Stomach (tissue), 9 donors: ENCODE data around the gene IPCEF1. TPM values are rescaled to one million over a fixed set of nuclear protein-coding genes. Genes with fewer than 3 reads are reported as not detected.

Experiments
- DNase-seq, 2 donors: peaks; one replicate each; pipeline versions ENCODE4 v3.0.0 to v3.0.0-alpha.2; 2013 to 2019
- H3K27ac ChIP-seq, 5 donors: fragments of 200-600 bp in 4 of 5; sonication (generic) in 4 of 5; one replicate each; pipeline ENCODE4 v1.5.1; 2013 to 2019; ENCODE audit warnings: mild to moderate bottlenecking in 1 of 5, moderate library complexity in 1 of 5
- H3K27me3 ChIP-seq, 3 donors: fragments of 200-600 bp; sonication (generic); one replicate each; pipeline ENCODE4 v1.5.1; 2017 to 2019; ENCODE audit warnings: mixed run types in 1 of 3
- H3K36me3 ChIP-seq, 4 donors: fragments of 200-600 bp; sonication (generic); 1 replicate in 3 of 4; 2 replicates in 1 of 4; pipeline ENCODE4 v1.5.1; 2016 to 2019
- H3K4me1 ChIP-seq, 4 donors: fragments of 200-600 bp; sonication (generic); one replicate each; pipeline ENCODE4 v1.5.1; 2016 to 2019
- H3K4me3 ChIP-seq, 4 donors: fragments of 200-600 bp; sonication (generic) in 3 of 4; one replicate each; pipeline ENCODE4 v1.5.1; 2016 to 2019; ENCODE audit warnings: mild to moderate bottlenecking in 1 of 4
- H3K9me3 ChIP-seq, 4 donors: fragments of 200-600 bp; sonication (generic); one replicate each; pipeline ENCODE4 v1.5.1; 2016 to 2019
- EP300 ChIP-seq: sonication (generic); formaldehyde crosslinking; IDR thresholded peaks from one replicate; pipeline ENCODE4 v1.6.1; 2017; ENCODE audit warnings: antibody characterized with exemption
- POLR2A ChIP-seq, 4 donors: fragments of 450-650 bp; IDR thresholded peaks; one replicate each; pipeline ENCODE4 v1.6.1; 2016; ENCODE audit warnings: antibody characterized with exemption in 4 of 4, control low read depth in 2 of 4, mild to moderate bottlenecking in 1 of 4, moderate library complexity in 1 of 4
- POLR2AphosphoS5 ChIP-seq, 3 donors: sonication (generic); formaldehyde crosslinking; IDR thresholded peaks; one replicate each; pipeline ENCODE4 v1.6.1; 2016; ENCODE audit warnings: antibody characterized with exemption in 3 of 3
- WGBS, 5 donors: extraction: QIAGEN DNeasy Blood & Tissue Kit in 3 of 5; methylation state at CpG; one replicate each; pipeline versions ENCODE4 v1.1.5 to v1.1.7; 2013 to 2018; 5-methylcytosine and 5-hydroxymethylcytosine counted together
- intact Hi-C: fragments of 100-400 bp; cut with DNase I; formaldehyde crosslinking; loops from one replicate; pipeline ENCODE4 v1.15.1; 2023; ENCODE audit warnings: low total_unique reads
- polyA plus RNA-seq, 3 donors: library from polyadenylated mRNA; stranded (reverse); fragments of 200-250 nt; gene quantifications; one replicate each; pipeline ENCODE4 v1.2.3, GENCODE V29; 2013
- total RNA-seq, 5 donors: library from RNA; depleted of rRNA; stranded (reverse); fragments of >200 nt; gene quantifications; one replicate each; pipeline versions ENCODE4 v1.1.0 to v1.2.3, GENCODE V29; 2014 to 2016
- TF ChIP-seq, protein P1 (sequence below), 7 experiments: fragments of 450-650 bp in 4 of 7; fragments of 200-600 bp in 3 of 7; sonication (generic) in 3 of 7; IDR thresholded peaks; one replicate each; pipeline ENCODE4 v1.5.1; 2016 to 2019; ENCODE audit warnings: antibody characterized with exemption in 7 of 7, control low read depth in 2 of 7, mild to moderate bottlenecking in 1 of 7
- donor health status: healthy with polysubstance abuse.
- donor health status: Bipolar disorder and iron deficiency.
- donor health status: healthy.

Gene IPCEF1
- total and polyA plus RNA-seq, 8 donors: under 0.01 to 47.1 (median 1.4) TPM; not detected in 2

DNA sequence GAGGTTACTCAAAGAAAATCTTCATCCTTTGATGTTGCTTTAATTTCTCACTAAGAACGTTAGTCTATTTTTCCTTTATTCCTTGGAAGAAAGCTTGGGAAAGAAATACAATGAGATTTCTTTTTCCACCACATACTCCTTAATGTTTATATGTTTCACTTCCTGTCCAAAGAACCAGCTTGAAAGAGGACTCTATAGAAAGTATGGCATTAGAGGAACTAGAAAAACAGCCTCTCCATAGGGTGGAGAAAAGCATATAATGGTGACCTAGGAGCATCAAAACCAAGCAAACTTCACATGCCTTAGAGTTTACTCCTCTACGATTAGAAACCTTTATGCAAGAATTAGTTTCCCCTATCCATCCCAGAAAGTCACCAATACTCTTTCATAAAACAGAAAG, 186.5 kb downstream of the IPCEF1 start:
- no peak overlapping the region for H3K27ac ChIP-seq
- H3K36me3 ChIP-seq: no peaks in the 10 kb centered on the region
- H3K4me1 ChIP-seq: no peaks in the 10 kb centered on the region
- intact Hi-C loops: no loop called here
- TF ChIP-seq POLR2AphosphoS5 (IDR thresholded peaks at IDR 0.05): no peak
- no peak for TF ChIP-seq EP300
- TF ChIP-seq, protein P1, sequence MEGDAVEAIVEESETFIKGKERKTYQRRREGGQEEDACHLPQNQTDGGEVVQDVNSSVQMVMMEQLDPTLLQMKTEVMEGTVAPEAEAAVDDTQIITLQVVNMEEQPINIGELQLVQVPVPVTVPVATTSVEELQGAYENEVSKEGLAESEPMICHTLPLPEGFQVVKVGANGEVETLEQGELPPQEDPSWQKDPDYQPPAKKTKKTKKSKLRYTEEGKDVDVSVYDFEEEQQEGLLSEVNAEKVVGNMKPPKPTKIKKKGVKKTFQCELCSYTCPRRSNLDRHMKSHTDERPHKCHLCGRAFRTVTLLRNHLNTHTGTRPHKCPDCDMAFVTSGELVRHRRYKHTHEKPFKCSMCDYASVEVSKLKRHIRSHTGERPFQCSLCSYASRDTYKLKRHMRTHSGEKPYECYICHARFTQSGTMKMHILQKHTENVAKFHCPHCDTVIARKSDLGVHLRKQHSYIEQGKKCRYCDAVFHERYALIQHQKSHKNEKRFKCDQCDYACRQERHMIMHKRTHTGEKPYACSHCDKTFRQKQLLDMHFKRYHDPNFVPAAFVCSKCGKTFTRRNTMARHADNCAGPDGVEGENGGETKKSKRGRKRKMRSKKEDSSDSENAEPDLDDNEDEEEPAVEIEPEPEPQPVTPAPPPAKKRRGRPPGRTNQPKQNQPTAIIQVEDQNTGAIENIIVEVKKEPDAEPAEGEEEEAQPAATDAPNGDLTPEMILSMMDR (IDR thresholded peaks at IDR 0.05): no peak
- no peak for TF ChIP-seq POLR2A (IDR thresholded peaks at IDR 0.05)
- H3K27me3 ChIP-seq: no peaks in the 10 kb centered on the region
- 55 to 67% (median 63%) methylated on average over 2 of the region's 2 CpGs for WGBS, 5 donors
- H3K4me3 ChIP-seq: no peak overlapping the region
- peaks cover 0 to 5% (median 0%) of the 10 kb centered on the region in 4 donors for H3K9me3 ChIP-seq
- DNase-seq: no peak

DNA sequence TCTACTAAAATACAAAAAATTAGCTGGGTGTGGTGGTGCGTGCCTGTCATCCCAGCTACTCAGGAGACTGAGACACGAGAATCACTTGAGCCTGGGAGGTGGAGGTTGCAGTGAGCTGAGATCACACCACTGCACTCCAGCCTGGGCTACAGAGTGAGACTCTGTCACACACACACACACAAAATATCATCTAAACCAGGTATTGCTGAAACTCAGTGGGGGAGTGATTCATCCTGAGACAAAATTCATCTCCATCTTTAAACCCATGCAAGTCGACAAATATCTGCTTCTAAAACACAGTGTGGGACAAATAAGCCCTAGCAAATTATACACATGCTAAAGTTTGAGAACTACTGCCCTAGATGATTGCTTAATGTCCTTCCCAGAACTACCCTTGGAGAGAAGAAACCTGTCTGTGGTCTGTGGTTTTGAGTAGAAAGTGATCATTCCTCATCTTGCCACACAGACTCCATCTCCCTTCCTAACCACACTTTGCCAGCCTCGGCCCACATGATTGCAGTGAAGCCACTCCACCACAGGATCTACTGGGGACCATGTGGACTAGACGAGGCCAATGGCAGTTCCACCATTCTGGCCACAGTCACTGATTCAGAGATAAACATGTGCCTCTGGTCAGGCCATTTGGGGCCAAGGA, 187.3 kb downstream of the IPCEF1 start:
- H3K4me1 ChIP-seq: peaks cover 0 to 7% (median 1%) of the 10 kb centered on the region in 4 donors
- 80 to 83% (median 82%) methylated on average over 5 of the region's 5 CpGs for WGBS, 5 donors
- H3K27ac ChIP-seq: no peak overlapping the region
- no peak overlapping the region for H3K4me3 ChIP-seq
- DNase-seq: no peak
- no peak for TF ChIP-seq POLR2A (IDR thresholded peaks at IDR 0.05)
- TF ChIP-seq, protein P1 (IDR thresholded peaks at IDR 0.05): no peak
- TF ChIP-seq EP300: no peak
- no peak for TF ChIP-seq POLR2AphosphoS5 (IDR thresholded peaks at IDR 0.05)
- peaks cover 0 to 5% (median 0%) of the 10 kb centered on the region in 4 donors for H3K9me3 ChIP-seq
- no peaks in the 10 kb centered on the region for H3K27me3 ChIP-seq
- intact Hi-C loops: loop anchor here (5.0 kb wide), 1 partner anchor 113 kb away; no protein-coding TSS in a partner anchor
- H3K36me3 ChIP-seq: no peaks in the 10 kb centered on the region

DNA sequence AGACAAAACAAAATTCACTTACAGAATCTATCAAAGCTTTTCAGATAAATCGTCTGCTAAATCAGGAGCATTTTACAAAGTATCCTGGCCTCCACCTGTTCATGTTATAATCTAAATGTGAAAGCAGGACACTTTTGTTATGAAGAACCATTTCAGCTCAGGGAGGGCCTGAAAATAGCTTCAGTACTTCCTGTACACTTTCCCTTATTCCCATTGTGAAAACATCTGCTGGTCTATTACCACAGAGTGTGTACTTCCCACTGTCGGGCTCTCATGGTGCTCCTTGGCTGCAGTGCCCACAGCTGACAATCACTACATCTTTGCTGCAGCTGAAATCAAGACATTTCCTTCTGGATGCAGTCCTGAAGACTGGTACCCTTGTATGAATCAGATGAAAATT, 189.5 kb downstream of the IPCEF1 start:
- no peak for DNase-seq
- Histone ChIP-seq H3K4me3 (no peak overlapping the region), H3K4me1 (peaks cover 0 to 14% (median 5%) of the 10 kb centered on the region in 4 donors), H3K27ac (no peak overlapping the region), H3K27me3 (no peaks in the 10 kb centered on the region), H3K36me3 (no peaks in the 10 kb centered on the region), H3K9me3 (peaks cover 0 to 1% (median 0%) of the 10 kb centered on the region in 4 donors)
- WGBS, 5 donors: 61 to 76% (median 72%) methylated on average over 2 of the region's 2 CpGs
- intact Hi-C loops: loop anchor here (5.0 kb wide), 1 partner anchor 115 kb away; no protein-coding TSS in a partner anchor
- TF ChIP-seq, protein P1 (IDR thresholded peaks at IDR 0.05): no peak
- TF ChIP-seq POLR2A (IDR thresholded peaks at IDR 0.05) (no peak), POLR2AphosphoS5 (IDR thresholded peaks at IDR 0.05) (no peak), EP300 (no peak)

DNA sequence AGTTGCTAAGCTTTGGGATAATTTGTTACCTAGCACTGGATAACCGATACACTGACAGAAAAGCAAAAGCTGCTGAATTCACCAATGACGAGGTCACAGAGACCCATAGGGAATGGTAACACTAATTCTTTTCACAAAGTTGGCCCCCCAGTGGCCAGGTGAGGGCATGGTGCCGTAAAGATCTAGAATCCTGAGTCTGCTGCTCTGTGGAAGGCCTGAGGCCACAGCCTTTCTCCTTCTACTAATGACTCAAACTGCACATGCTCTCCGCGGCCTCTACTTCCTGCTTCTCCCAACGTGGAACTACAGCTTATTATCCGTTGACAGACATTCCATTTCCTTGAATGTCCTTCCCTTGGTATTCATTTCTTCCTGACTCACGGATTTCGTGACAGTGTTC, 190.5 kb downstream of the IPCEF1 start:
- Histone ChIP-seq H3K36me3 (no peaks in the 10 kb centered on the region), H3K4me1 (peaks cover 0 to 14% (median 5%) of the 10 kb centered on the region in 4 donors), H3K9me3 (no peaks in the 10 kb centered on the region), H3K4me3 (no peak overlapping the region), H3K27ac (no peak overlapping the region), H3K27me3 (no peaks in the 10 kb centered on the region)
- WGBS, 5 donors: 78 to 95% (median 93%) methylated on average over 9 of the region's 9 CpGs
- TF ChIP-seq, protein P1 (IDR thresholded peaks at IDR 0.05): no peak
- no peak for TF ChIP-seq POLR2A (IDR thresholded peaks at IDR 0.05)
- TF ChIP-seq POLR2AphosphoS5 (IDR thresholded peaks at IDR 0.05): no peak
- no peak for TF ChIP-seq EP300
- intact Hi-C loops: loop anchor here (5.0 kb wide), 1 partner anchor 116 kb away; no protein-coding TSS in a partner anchor
- DNase-seq: no peak
